GM12878 (cell line): ENCODE data around the gene ACTA2. TPM values are rescaled to one million over a fixed set of nuclear protein-coding genes. Genes with fewer than 3 reads are reported as not detected.

Experiments
- ATAC-seq: fragments of 200-7000 bp; cut with Tn5 transposase; 3 replicates; pipeline ENCODE4 v1.9.1; 2020; ENCODE audit warnings: mild to moderate bottlenecking, moderate library complexity
- BruUV-seq: library from RNA; stranded (reverse); fragments of 400-500 nt; replicated peaks from 2 replicates; lab custom pipeline; 2021; lab: Mats Ljungman, UMichigan
- CTCF ChIA-PET: fragments of 300-600 bp; sonication (Branson Sonifier 250); formaldehyde crosslinking; extraction: SDS; loops from one replicate; lab custom pipeline; 2021; ENCODE audit warnings: inconsistent platforms; lab: Yijun Ruan, JAX
- POLR2A ChIA-PET: fragments of 350-600 bp; formaldehyde crosslinking; extraction: SDS; loops from one replicate; lab custom pipeline; 2021; ENCODE audit warnings: inconsistent platforms; lab: Charles Lee
- RAD21 ChIA-PET: fragments of 300-600 bp; sonication (Branson Sonifier 250); formaldehyde crosslinking; loops from one replicate; lab custom pipeline; 2023; ENCODE audit warnings: antibody characterized with exemption; ENCODE audit not compliant: unreplicated experiment; lab: Charles Lee
- SMC1A ChIA-PET: fragments of 300-600 bp; sonication (Branson Sonifier 250); formaldehyde crosslinking; loops from one replicate; lab custom pipeline; 2023; ENCODE audit not compliant: unreplicated experiment, uncharacterized antibody; lab: Charles Lee
- DNase-seq: peaks from one replicate; pipeline ENCODE4 v3.0.0-alpha.2; 2011; ENCODE audit warnings: low read depth, low spot score
- FAIRE-seq: peaks from 3 replicates; lab custom pipeline; 2011; peaks lifted over from hg19 to GRCh38; lab: Jason Lieb, UNC
- H2AFZ ChIP-seq: 2 replicates; pipeline ENCODE4 v1.6.0; 2011; ENCODE audit warnings: low read depth, low read length, control low read depth; ENCODE audit not compliant: control insufficient read depth
- H3K27ac ChIP-seq: 2 replicates; pipeline ENCODE4 v1.5.1; 2011; ENCODE audit warnings: control low read depth; ENCODE audit not compliant: control insufficient read depth, insufficient read depth
- H3K27me3 ChIP-seq, 2 experiments: replicated peaks in 1 of 2; 2 replicates each; pipeline versions ENCODE4 v1.6.0 to v1.6.1; 2011; ENCODE audit warnings: low read length in 1 of 2; ENCODE audit not compliant: control insufficient read depth in 2 of 2, insufficient read depth in 2 of 2
- H3K36me3 ChIP-seq, 2 experiments: 2 replicates each; pipeline ENCODE4 v1.5.1; 2011; ENCODE audit warnings: low read length in 1 of 2; ENCODE audit not compliant: control insufficient read depth in 2 of 2, insufficient read depth in 2 of 2
- H3K4me1 ChIP-seq: 2 replicates; pipeline ENCODE4 v1.6.1; 2011; ENCODE audit warnings: mild to moderate bottlenecking, low read length, moderate library complexity, mixed read lengths; ENCODE audit not compliant: control insufficient read depth, insufficient read depth
- H3K4me2 ChIP-seq: 2 replicates; pipeline ENCODE4 v1.6.0; 2011; ENCODE audit warnings: control low read depth; ENCODE audit not compliant: control insufficient read depth, insufficient read depth
- H3K4me3 ChIP-seq: fragments of 200-600 bp; sonication (generic); 2 replicates; pipeline ENCODE4 v1.5.1; 2016
- H3K79me2 ChIP-seq: 2 replicates; pipeline ENCODE4 v1.6.0; 2011; ENCODE audit warnings: low read length; ENCODE audit not compliant: control insufficient read depth, insufficient read depth
- H3K9ac ChIP-seq: 2 replicates; pipeline ENCODE4 v1.8.0; 2011; ENCODE audit warnings: low read length, control low read depth, mixed read lengths; ENCODE audit not compliant: control insufficient read depth, insufficient read depth
- H3K9me3 ChIP-seq: replicated peaks from 3 replicates; pipeline ENCODE4 v1.5.1; 2011; ENCODE audit warnings: mild to moderate bottlenecking, low read length; ENCODE audit not compliant: control insufficient read depth, insufficient read depth
- H4K20me1 ChIP-seq: 2 replicates; pipeline ENCODE4 v1.6.0; 2011; ENCODE audit not compliant: control insufficient read depth, insufficient read depth
- BCL11A ChIP-seq: IDR thresholded peaks from 2 replicates; pipeline ENCODE4 v1.6.1; 2011; ENCODE audit warnings: low read depth, low read length
- BRCA1 ChIP-seq: IDR thresholded peaks from 2 replicates; pipeline ENCODE4 v1.6.1; 2011; ENCODE audit warnings: low read depth, low read length, improper control_type of control experiment
- CHD1 ChIP-seq: IDR thresholded peaks from 2 replicates; pipeline ENCODE4 v1.6.1; 2012; ENCODE audit warnings: low read depth, low read length, improper control_type of control experiment
- E2F8 ChIP-seq: fragments of 450-650 bp; IDR thresholded peaks from 2 replicates; pipeline ENCODE4 v1.6.1; 2018; ENCODE audit warnings: mild to moderate bottlenecking, low read depth, moderate library complexity; ENCODE audit not compliant: partially characterized antibody
- GATAD2B ChIP-seq: fragments of 450-650 bp; conservative IDR thresholded peaks from 2 replicates; pipeline ENCODE4 v1.6.1; 2017; ENCODE audit warnings: low read depth, mild to moderate bottlenecking, moderate library complexity
- HCFC1 ChIP-seq: fragments of 150-350 bp; IDR thresholded peaks from 2 replicates; pipeline ENCODE4 v1.6.1; 2014; ENCODE audit warnings: low read length
- IRF3 ChIP-seq: fragments of 450-650 bp; IDR thresholded peaks from 2 replicates; pipeline ENCODE4 v1.6.1; 2014; ENCODE audit warnings: mild to moderate bottlenecking
- IRF4 ChIP-seq: IDR thresholded peaks from 2 replicates; pipeline ENCODE4 v1.6.1; 2011; ENCODE audit warnings: low read depth, low read length
- KAT2A ChIP-seq: conservative IDR thresholded peaks from 2 replicates; pipeline ENCODE4 v1.6.1; 2011; ENCODE audit warnings: low read depth, low read length; ENCODE audit not compliant: control insufficient read depth
- KDM1A ChIP-seq: fragments of 200-600 bp; sonication (generic); IDR thresholded peaks from 2 replicates; pipeline ENCODE4 v1.6.1; 2016; ENCODE audit warnings: borderline replicate concordance
- NBN ChIP-seq: fragments of 450-650 bp; IDR thresholded peaks from 2 replicates; pipeline ENCODE4 v1.6.1; 2016
- NR2C1 ChIP-seq: fragments of 450-650 bp; IDR thresholded peaks from 2 replicates; pipeline ENCODE4 v1.6.1; 2017; ENCODE audit warnings: antibody characterized with exemption, mild to moderate bottlenecking, moderate library complexity
- PAX5 ChIP-seq: IDR thresholded peaks from 2 replicates; pipeline ENCODE4 v1.6.1; 2011; ENCODE audit warnings: low read depth, low read length, borderline replicate concordance
- POLR2AphosphoS2 ChIP-seq: IDR thresholded peaks from 2 replicates; pipeline ENCODE4 v1.6.1; 2011; ENCODE audit warnings: low read depth, mild to moderate bottlenecking, low read length, improper control_type of control experiment, moderate library complexity
- POU2F2 ChIP-seq: IDR thresholded peaks from 3 replicates; pipeline ENCODE4 v1.6.1; 2011; ENCODE audit warnings: low read depth, mild to moderate bottlenecking, low read length, borderline replicate concordance
- RAD51 ChIP-seq: fragments of 450-650 bp; IDR thresholded peaks from 2 replicates; pipeline ENCODE4 v1.6.1; 2016; ENCODE audit warnings: moderate library complexity, mild to moderate bottlenecking, inconsistent platforms
- ZBTB4 ChIP-seq: fragments of 450-650 bp; formaldehyde crosslinking; IDR thresholded peaks from 2 replicates; pipeline ENCODE4 v1.4.0; 2022; ENCODE audit warnings: mild to moderate bottlenecking, moderate library complexity
- ZNF207 ChIP-seq: fragments of 450-650 bp; IDR thresholded peaks from 2 replicates; pipeline ENCODE4 v1.6.1; 2014; ENCODE audit warnings: antibody characterized with exemption, mild to moderate bottlenecking, borderline replicate concordance
- ZNF24 ChIP-seq: fragments of 450-650 bp; IDR thresholded peaks from 2 replicates; pipeline ENCODE4 v1.6.1; 2017; ENCODE audit warnings: antibody characterized with exemption, mild to moderate bottlenecking
- WGBS: methylation state at CpG from one replicate; pipeline ENCODE4 v1.1.6; 2016; ENCODE audit warnings: low lambda C conversion rate; ENCODE audit not compliant: insufficient replicate concordance, insufficient coverage; ENCODE audit errors: missing lambda C conversion rate; 5-methylcytosine and 5-hydroxymethylcytosine counted together
- in situ Hi-C: fragments of 300-500 bp; cut with MboI; formaldehyde crosslinking; loops from 9 replicates; pipeline ENCODE4 v1.14.3; 2018; ENCODE audit warnings: mixed read lengths
- intact Hi-C: fragments of 100-400 bp; cut with micrococcal nuclease; formaldehyde crosslinking; loops from one replicate; pipeline ENCODE4 v1.14.2; 2022; ENCODE audit not compliant: unreplicated experiment
- polyA plus RNA-seq, 11 experiments: library from polyadenylated mRNA; depleted of rRNA in 4 of 11; unstranded in 6 of 11; stranded (reverse) in 5 of 11; fragments of >200 nt; fragmentation: Nextera tagmentation in 4 of 11; fragmentation: Illumina TruSeq in 1 of 11; extraction: Ambion mirVana in 4 of 11; extraction: Trizol in 1 of 11; gene quantifications; 1 replicate in 1 of 11; 2 replicates in 10 of 11; pipeline versions ENCODE4 v1.2.1 to v1.2.3, GENCODE V29; 2011 to 2016; ENCODE audit warnings: inconsistent platforms in 2 of 11, missing spikeins in 2 of 11, low read depth in 1 of 11
- total RNA-seq, 4 experiments: library from RNA; depleted of rRNA in 3 of 4; stranded (reverse); fragments of >200 nt in 3 of 4; fragmentation: Illumina TruSeq in 1 of 4; extraction: Trizol in 1 of 4; gene quantifications; 2 replicates each; pipeline versions ENCODE4 v1.2.1 to v1.2.3, GENCODE V29; 2013 to 2021

The ACTA2 gene
- total and polyA plus RNA-seq, 10 of the 15 experiments (the other 5 are each of a cell fraction or from before 2014, with no cell fraction given), result 7.4 to 78.2 (median 32.4) TPM

- ATAC-seq (no peak), FAIRE-seq (no peak), DNase-seq (no peak)
- Histone ChIP-seq H2AFZ (no peak overlapping the region), H3K79me2 (no peaks in the 10 kb centered on the region), H4K20me1 (no peaks in the 10 kb centered on the region), H3K27ac (no peak overlapping the region), H3K4me2 (no peak overlapping the region), H3K9ac (no peak overlapping the region), H3K4me1 (no peaks in the 10 kb centered on the region), H3K4me3 (no peak overlapping the region), H3K36me3 (peaks cover 1 to 24% of the 10 kb centered on the region in 2 experiments; a peak in 3 of 4 replicates), H3K9me3 (no peaks in the 10 kb centered on the region), H3K27me3 (no peaks in the 10 kb centered on the region)
- POLR2A ChIA-PET, result interaction anchor here (1.5 kb wide), 1 partner anchor 12 kb away, joined by 4 read pairs; no protein-coding TSS in a partner anchor
- SMC1A ChIA-PET, result interaction anchor here (0.8 to 4.6 kb wide), 2 partner anchors 10 to 70 kb away, joined by 3 to 42 read pairs; partner anchors contain the start of gene FAS
- BruUV-seq, result no TSS peak
- CTCF ChIA-PET, result interaction anchor here (0.8 to 4.4 kb wide), 5 partner anchors 10 to 89 kb away, joined by 3 to 29 read pairs (median 4); no protein-coding TSS in a partner anchor
- TF ChIP-seq E2F8 (no peak), BRCA1 (no peak), NBN (no peak), BCL11A (no peak), NR2C1 (no peak), KDM1A (no peak), CHD1 (no peak), IRF3 (no peak), IRF4 (no peak), PAX5 (no peak), RAD51 (no peak), ZNF207 (no peak), ZBTB4 (CRISPR knock-in tag) (no peak), POU2F2 (no peak), GATAD2B (no peak), HCFC1 (no peak), KAT2A (no peak), ZNF24 (no peak), POLR2AphosphoS2 (no peak)
- intact Hi-C loops (no loop called here), in situ Hi-C loops (no loop called here)
- RAD21 ChIA-PET, result interaction anchor here (1.2 to 1.5 kb wide), 3 partner anchors 13 to 86 kb away, joined by 3 to 4 read pairs (median 3); no protein-coding TSS in a partner anchor
- 50% methylated on average over 2 of the region's 2 CpGs for WGBS
Measured at GRCh38 chr10:88920198-88920597, 32.4 kb downstream of the ACTA2 start.
